Endodermal cell (in vitro differentiated cells): Measurements from ENCODE around the gene HS6ST2. TPM values are rescaled to one million over a fixed set of nuclear protein-coding genes. Genes with fewer than 3 reads are reported as not detected.
"Not testable (repeated sequence)": the region's sequence is repeated elsewhere in the genome, so short reads cannot be mapped to it uniquely, and the experiment has no call there.

Experiments
- DNase-seq: peaks from one replicate; pipeline ENCODE4 v3.0.0-alpha.2; 2017
- H3K27ac ChIP-seq: 2 replicates; pipeline ENCODE4 v1.5.1; 2013; ENCODE audit warnings: mild to moderate bottlenecking, low read depth, low read length, moderate library complexity
- H3K27me3 ChIP-seq: 2 replicates; pipeline ENCODE4 v1.6.1; 2013; ENCODE audit warnings: mild to moderate bottlenecking, low read length, moderate library complexity; ENCODE audit not compliant: insufficient read depth, control insufficient read depth, poor library complexity, severe bottlenecking
- H3K36me3 ChIP-seq: 2 replicates; pipeline ENCODE4 v1.7.0; 2013; ENCODE audit warnings: mild to moderate bottlenecking, low read length, moderate library complexity; ENCODE audit not compliant: control insufficient read depth, insufficient read depth
- H3K4me1 ChIP-seq: one replicate; pipeline ENCODE4 v1.7.0; 2013; ENCODE audit warnings: low read length; ENCODE audit not compliant: control insufficient read depth, insufficient read depth
- H3K4me3 ChIP-seq: 2 replicates; pipeline ENCODE4 v1.5.1; 2013; ENCODE audit warnings: mild to moderate bottlenecking, low read length, moderate library complexity
- H3K9ac ChIP-seq: 2 replicates; pipeline ENCODE4 v1.6.1; 2013; ENCODE audit warnings: mild to moderate bottlenecking, low read length, moderate library complexity; ENCODE audit not compliant: poor library complexity, severe bottlenecking; ENCODE audit errors: extremely low read depth
- H3K9me3 ChIP-seq: 2 replicates; pipeline ENCODE4 v1.6.1; 2013; ENCODE audit warnings: mild to moderate bottlenecking, low read length, moderate library complexity; ENCODE audit not compliant: control insufficient read depth
- H3K27ac Mint-ChIP-seq: 2 replicates; pipeline ENCODE4 v1.8.0; 2020; ENCODE audit warnings: mixed read lengths
- H3K27me3 Mint-ChIP-seq: 2 replicates; pipeline ENCODE4 v1.8.0; 2021; ENCODE audit warnings: mild to moderate bottlenecking, mixed read lengths; ENCODE audit not compliant: insufficient read depth
- H3K36me3 Mint-ChIP-seq: 2 replicates; pipeline ENCODE4 v1.8.0; 2020; ENCODE audit warnings: low read depth, mixed read lengths
- H3K4me1 Mint-ChIP-seq: 2 replicates; pipeline ENCODE4 v1.8.0; 2020; ENCODE audit warnings: mixed read lengths
- H3K4me3 Mint-ChIP-seq: 2 replicates; pipeline ENCODE4 v1.8.0; 2020; ENCODE audit warnings: mild to moderate bottlenecking, moderate library complexity, mixed read lengths
- H3K9me3 Mint-ChIP-seq: 2 replicates; pipeline ENCODE4 v1.8.0; 2020; ENCODE audit warnings: mild to moderate bottlenecking, mixed read lengths
- CTCF ChIP-seq: fragments of 200-600 bp; sonication (generic); conservative IDR thresholded peaks from 2 replicates; pipeline ENCODE4 v1.5.0; 2021; ENCODE audit warnings: antibody characterized with exemption, mild to moderate bottlenecking
- WGBS, 2 experiments: methylation state at CpG; one replicate each; pipeline versions ENCODE4 v1.1.5 to v1.1.7; 2013; ENCODE audit warnings: missing lambda C conversion rate in 2 of 2, mixed read lengths in 1 of 2; ENCODE audit not compliant: insufficient coverage in 1 of 2, insufficient read length in 1 of 2; 5-methylcytosine and 5-hydroxymethylcytosine counted together
- total RNA-seq, 2 donors: library from RNA; stranded (reverse); fragmentation: NEBNext Ultra II Directional in 1 of 2; extraction: Animal tissue kit (Norgen Biotek cat#: 25700) in 1 of 2; gene quantifications; 2 replicates in 1 of 2; 3 replicates in 1 of 2; pipeline ENCODE4 v1.2.1, GENCODE V29; 2021

The HS6ST2 gene
- total RNA-seq, 2 donors from 2014 or later: 4.1 to 19.4 TPM

DNA sequence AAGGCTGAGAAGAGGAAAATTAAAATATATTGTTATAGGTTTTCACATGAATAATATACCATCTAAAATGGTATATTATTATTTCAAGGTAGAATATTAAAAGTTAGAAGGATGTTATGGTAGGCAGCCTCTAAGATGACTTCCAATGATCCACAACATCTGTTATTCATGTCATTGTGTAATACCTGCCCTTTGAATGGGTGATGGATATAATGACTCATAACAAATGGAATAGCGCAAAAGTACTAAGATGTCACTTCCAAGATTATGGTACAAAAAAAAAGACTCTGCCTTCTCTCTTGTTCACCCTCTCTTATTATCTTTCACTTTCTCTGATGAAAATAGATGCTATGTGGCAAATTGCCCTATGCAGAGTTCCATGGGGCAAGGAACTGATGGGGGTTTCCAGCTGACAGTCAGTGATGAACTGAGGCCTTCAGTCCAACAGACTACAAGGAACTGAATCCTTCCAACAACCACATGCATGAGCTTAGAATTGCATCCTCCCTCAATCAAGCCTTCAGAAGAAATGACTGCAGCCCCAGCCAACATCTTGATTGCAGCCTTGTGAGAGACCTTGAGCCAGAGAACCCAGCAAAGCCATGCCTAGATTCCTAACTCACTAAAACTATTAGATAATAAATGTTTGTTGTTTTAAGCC lies 57.7 kb downstream of the HS6ST2 start:
- H3K27ac ChIP-seq: no peak overlapping the region
- no peaks in the 10 kb centered on the region for H3K4me1 ChIP-seq
- no peaks in the 10 kb centered on the region for H3K27me3 ChIP-seq
- H3K9me3 Mint-ChIP-seq: no peaks in the 10 kb centered on the region
- DNase-seq: no peak
- H3K36me3 Mint-ChIP-seq: peaks cover 2% of the 10 kb centered on the region
- H3K27ac Mint-ChIP-seq: no peak overlapping the region
- no peak overlapping the region for H3K9ac ChIP-seq
- H3K4me3 Mint-ChIP-seq: no peak overlapping the region
- H3K4me3 ChIP-seq: no peak overlapping the region
- TF ChIP-seq CTCF: no peak
- no CpG with 5 or more reads among the region's 1 CpG for WGBS, 2 experiments
- no peaks in the 10 kb centered on the region for H3K9me3 ChIP-seq
- H3K4me1 Mint-ChIP-seq: peaks cover 9% of the 10 kb centered on the region
- H3K27me3 Mint-ChIP-seq: no peaks in the 10 kb centered on the region
- H3K36me3 ChIP-seq: no peaks in the 10 kb centered on the region

- no peak overlapping the region for H3K9ac ChIP-seq
- Mint-ChIP-seq H3K4me3 (no peak overlapping the region), H3K9me3 (peaks cover 18% of the 10 kb centered on the region), H3K27me3 (no peaks in the 10 kb centered on the region), H3K36me3 (peaks cover 8% of the 10 kb centered on the region), H3K4me1 (no peaks in the 10 kb centered on the region), H3K27ac (no peak overlapping the region)
- no peak for DNase-seq
- H3K4me1 ChIP-seq: no peaks in the 10 kb centered on the region
- no peaks in the 10 kb centered on the region for H3K9me3 ChIP-seq
- no peaks in the 10 kb centered on the region for H3K36me3 ChIP-seq
- no peaks in the 10 kb centered on the region for H3K27me3 ChIP-seq
- TF ChIP-seq CTCF: no peak
- no peak overlapping the region for H3K27ac ChIP-seq
- no peak overlapping the region for H3K4me3 ChIP-seq
These were observed 70.9 kb downstream of the HS6ST2 start for GRCh38 chrX:132887569-132887968.

GRCh38 chrX:132883358-132883915 lies 75.0 kb downstream of the HS6ST2 start:
- 91% methylated on average over 4 of the region's 5 CpGs; no CpG with 5 or more reads in 1 of the 2 experiments for WGBS, 2 experiments
- TF ChIP-seq CTCF: no peak
- Histone ChIP-seq H3K27ac (no peak overlapping the region), H3K9ac (no peak overlapping the region), H3K27me3 (no peaks in the 10 kb centered on the region), H3K9me3 (no peaks in the 10 kb centered on the region), H3K4me3 (no peak overlapping the region), H3K4me1 (peaks cover 11% of the 10 kb centered on the region), H3K36me3 (no peaks in the 10 kb centered on the region)
- Mint-ChIP-seq H3K27me3 (no peaks in the 10 kb centered on the region), H3K9me3 (peaks cover 18% of the 10 kb centered on the region), H3K36me3 (peaks cover 8% of the 10 kb centered on the region), H3K4me1 (peaks cover 15% of the 10 kb centered on the region), H3K4me3 (no peak overlapping the region), H3K27ac (no peak overlapping the region)
- no peak for DNase-seq

- H3K9me3 Mint-ChIP-seq, H3K27me3 Mint-ChIP-seq, DNase-seq, H3K36me3 Mint-ChIP-seq, H3K9me3 ChIP-seq, H3K4me3 ChIP-seq, H3K27me3 ChIP-seq, H3K36me3 ChIP-seq, H3K27ac ChIP-seq, H3K27ac Mint-ChIP-seq, H3K4me3 Mint-ChIP-seq, H3K9ac ChIP-seq: not testable (repeated sequence)
- WGBS, 2 experiments: no CpG with 5 or more reads among the region's 2 CpGs
- peaks cover 38% of the 10 kb centered on the region for H3K4me1 Mint-ChIP-seq
- peaks cover 16% of the 10 kb centered on the region for H3K4me1 ChIP-seq
These were observed 77.7 kb downstream of the HS6ST2 start for GRCh38 chrX:132880753-132881152.
